PC-3 (cell line): ENCODE data around the gene DLGAP1. TPM values are rescaled to one million over a fixed set of nuclear protein-coding genes. Genes with fewer than 3 reads are reported as not detected.

Source experiments
- ATAC-seq: fragments of 200-7000 bp; cut with Tn5 transposase; 2 replicates; pipeline ENCODE4 v1.9.1; 2020; ENCODE audit warnings: mild to moderate bottlenecking, moderate library complexity
- BruUV-seq: library from RNA; stranded (reverse); fragments of 400-500 nt; replicated peaks from 2 replicates; lab custom pipeline; 2021; lab: Mats Ljungman, UMichigan
- CTCF ChIA-PET: fragments of 300-600 bp; sonication (Branson Sonifier 250); formaldehyde crosslinking; loops from one replicate; lab custom pipeline; 2022; ENCODE audit warnings: antibody characterized with exemption; lab: Charles Lee
- POLR2A ChIA-PET: fragments of 300-600 bp; sonication (Branson Sonifier 250); formaldehyde crosslinking; loops from one replicate; lab custom pipeline; 2022; ENCODE audit warnings: antibody characterized with exemption; ENCODE audit not compliant: unreplicated experiment; lab: Charles Lee
- DNase-seq: peaks from one replicate; pipeline ENCODE4 v3.0.0-alpha.2; 2015
- H2AFZ ChIP-seq: fragments of 300-600 bp; sonication (generic); 2 replicates; pipeline ENCODE4 v1.6.0; 2016; ENCODE audit warnings: antibody characterized with exemption, low read length
- H3F3A ChIP-seq: fragments of 300-600 bp; sonication (generic); one replicate; pipeline ENCODE4 v1.6.0; 2017; ENCODE audit warnings: antibody characterized with exemption, low read length, control low read depth, mild to moderate bottlenecking; ENCODE audit not compliant: unreplicated experiment
- H3K27ac ChIP-seq: fragments of 300-600 bp; sonication (generic); 2 replicates; pipeline ENCODE4 v1.5.1; 2016; ENCODE audit warnings: mild to moderate bottlenecking, low read length
- H3K27me3 ChIP-seq: fragments of 300-600 bp; sonication (generic); 2 replicates; pipeline ENCODE4 v1.6.1; 2016; ENCODE audit warnings: low read length, mixed read lengths
- H3K36me3 ChIP-seq: fragments of 300-600 bp; sonication (generic); 2 replicates; pipeline ENCODE4 v1.6.1; 2016; ENCODE audit warnings: low read depth, mixed run types, low read length, mixed read lengths
- H3K4me1 ChIP-seq: fragments of 300-600 bp; sonication (generic); 2 replicates; pipeline ENCODE4 v1.5.1; 2016; ENCODE audit warnings: low read length; ENCODE audit not compliant: insufficient read depth
- H3K4me2 ChIP-seq: fragments of 300-600 bp; sonication (generic); 2 replicates; pipeline ENCODE4 v1.6.0; 2016; ENCODE audit warnings: low read length
- H3K4me3 ChIP-seq: fragments of 300-600 bp; sonication (generic); 2 replicates; pipeline ENCODE4 v1.5.1; 2016; ENCODE audit warnings: mild to moderate bottlenecking, low read length, mixed read lengths
- H3K79me2 ChIP-seq: fragments of 300-600 bp; sonication (generic); 2 replicates; pipeline ENCODE4 v1.6.1; 2017; ENCODE audit warnings: low read length, mixed read lengths
- H3K9ac ChIP-seq: fragments of 300-600 bp; sonication (generic); 2 replicates; pipeline ENCODE4 v1.6.0; 2016; ENCODE audit warnings: mild to moderate bottlenecking, low read length
- H3K9me2 ChIP-seq: fragments of 300-600 bp; sonication (generic); replicated peaks from 2 replicates; pipeline ENCODE4 v1.6.1; 2016; ENCODE audit warnings: mixed run types, low read length, mixed read lengths
- H3K9me3 ChIP-seq: fragments of 300-600 bp; sonication (generic); 2 replicates; pipeline ENCODE4 v1.6.1; 2016; ENCODE audit warnings: low read length, mixed read lengths
- H4K20me1 ChIP-seq: fragments of 300-600 bp; sonication (generic); 2 replicates; pipeline ENCODE4 v1.6.1; 2016; ENCODE audit warnings: low read length, mixed read lengths
- EZH2 ChIP-seq: fragments of 300-600 bp; sonication (generic); IDR thresholded peaks from one replicate; pipeline ENCODE4 v1.6.1; 2017; ENCODE audit warnings: antibody characterized with exemption, mild to moderate bottlenecking, low read length; ENCODE audit not compliant: unreplicated experiment
- EZH2phosphoT487 ChIP-seq: fragments of 300-600 bp; sonication (generic); IDR thresholded peaks from 2 replicates; pipeline ENCODE4 v1.6.1; 2018; ENCODE audit warnings: mild to moderate bottlenecking, antibody characterized with exemption, low read length, borderline replicate concordance
- intact Hi-C: fragments of 100-400 bp; cut with micrococcal nuclease; formaldehyde crosslinking; loops from 2 replicates; pipeline ENCODE4 v1.9.0; 2023
- total RNA-seq: library from RNA; depleted of rRNA; stranded (reverse); fragments of >200 nt; gene quantifications from 2 replicates; pipeline ENCODE4 v1.2.3, GENCODE V29; 2014
- TF ChIP-seq, protein P1 (sequence below): fragments of 300-600 bp; sonication (generic); conservative IDR thresholded peaks from 2 replicates; pipeline ENCODE4 v1.5.1; 2017; ENCODE audit warnings: antibody characterized with exemption, low read depth, mild to moderate bottlenecking, low read length

Gene DLGAP1
- total RNA-seq, 1 experiment from 2014 or later = not detected

DNA sequence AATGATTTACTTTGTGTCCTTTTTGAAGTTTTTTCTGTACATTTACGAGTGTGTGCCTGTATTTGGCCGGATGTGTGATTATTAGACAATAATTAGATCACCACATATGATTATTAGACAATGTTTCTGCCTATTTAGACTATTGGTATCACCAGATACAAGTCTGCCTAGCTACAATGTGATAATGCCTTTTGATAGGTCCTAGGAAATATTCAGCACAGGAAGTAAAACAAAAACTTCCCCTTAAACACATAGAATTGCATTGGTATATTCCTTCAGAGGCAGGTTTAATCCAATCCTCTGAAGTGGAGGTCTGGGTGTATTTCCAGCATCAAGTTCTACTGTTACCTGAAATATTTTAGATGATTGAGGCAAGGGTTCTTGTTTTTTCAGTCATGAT is 730.0 kb downstream of the DLGAP1 start:
- no peaks in the 10 kb centered on the region for H3K79me2 ChIP-seq
- H3K4me2 ChIP-seq = no peak overlapping the region
- ChIA-PET POLR2A (no interaction called here), CTCF (no interaction called here)
- BruUV-seq = no TSS peak
- H3K27ac ChIP-seq = no peak overlapping the region
- intact Hi-C loops = no loop called here
- H3K9ac ChIP-seq = no peak overlapping the region
- no peaks in the 10 kb centered on the region for H3K9me3 ChIP-seq
- no peak for ATAC-seq
- no peak for TF ChIP-seq EZH2
- TF ChIP-seq, protein P1, sequence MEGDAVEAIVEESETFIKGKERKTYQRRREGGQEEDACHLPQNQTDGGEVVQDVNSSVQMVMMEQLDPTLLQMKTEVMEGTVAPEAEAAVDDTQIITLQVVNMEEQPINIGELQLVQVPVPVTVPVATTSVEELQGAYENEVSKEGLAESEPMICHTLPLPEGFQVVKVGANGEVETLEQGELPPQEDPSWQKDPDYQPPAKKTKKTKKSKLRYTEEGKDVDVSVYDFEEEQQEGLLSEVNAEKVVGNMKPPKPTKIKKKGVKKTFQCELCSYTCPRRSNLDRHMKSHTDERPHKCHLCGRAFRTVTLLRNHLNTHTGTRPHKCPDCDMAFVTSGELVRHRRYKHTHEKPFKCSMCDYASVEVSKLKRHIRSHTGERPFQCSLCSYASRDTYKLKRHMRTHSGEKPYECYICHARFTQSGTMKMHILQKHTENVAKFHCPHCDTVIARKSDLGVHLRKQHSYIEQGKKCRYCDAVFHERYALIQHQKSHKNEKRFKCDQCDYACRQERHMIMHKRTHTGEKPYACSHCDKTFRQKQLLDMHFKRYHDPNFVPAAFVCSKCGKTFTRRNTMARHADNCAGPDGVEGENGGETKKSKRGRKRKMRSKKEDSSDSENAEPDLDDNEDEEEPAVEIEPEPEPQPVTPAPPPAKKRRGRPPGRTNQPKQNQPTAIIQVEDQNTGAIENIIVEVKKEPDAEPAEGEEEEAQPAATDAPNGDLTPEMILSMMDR = no peak
- TF ChIP-seq EZH2phosphoT487 = no peak
- peaks cover 57% of the 10 kb centered on the region for H3K27me3 ChIP-seq
- H3K36me3 ChIP-seq = no peaks in the 10 kb centered on the region
- no peak overlapping the region for H2AFZ ChIP-seq
- H3K9me2 ChIP-seq = no peaks in the 10 kb centered on the region
- H3K4me1 ChIP-seq = no peaks in the 10 kb centered on the region
- no peak overlapping the region for H3K4me3 ChIP-seq
- H3F3A ChIP-seq = no peaks in the 10 kb centered on the region
- DNase-seq = no peak
- H4K20me1 ChIP-seq = no peaks in the 10 kb centered on the region

DNA sequence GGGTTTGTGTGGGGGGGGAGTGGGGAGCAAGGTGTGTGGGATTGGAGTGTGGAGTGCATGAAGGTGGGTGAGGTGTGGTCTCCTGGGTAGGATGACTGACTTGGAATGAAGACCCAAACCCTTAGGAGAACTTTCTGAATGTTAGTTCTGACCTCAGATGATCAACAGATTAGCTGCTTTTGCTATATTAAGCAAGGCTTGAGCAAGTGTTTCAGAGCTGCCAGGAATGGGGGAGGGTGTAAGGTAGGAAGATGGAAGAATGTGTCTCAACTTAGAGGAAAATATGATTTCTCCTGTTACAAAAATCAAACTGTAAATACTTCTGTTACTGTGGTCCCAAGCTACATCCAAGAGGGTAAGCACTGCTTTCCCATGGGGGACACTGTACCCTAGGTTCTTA is 731.6 kb downstream of the DLGAP1 start:
- Histone ChIP-seq H3K9ac (no peak overlapping the region), H3K4me1 (no peaks in the 10 kb centered on the region), H3K4me2 (no peak overlapping the region), H4K20me1 (no peaks in the 10 kb centered on the region), H3K79me2 (no peaks in the 10 kb centered on the region), H3K27me3 (peaks cover 54% of the 10 kb centered on the region), H3F3A (no peaks in the 10 kb centered on the region), H3K27ac (no peak overlapping the region), H3K36me3 (no peaks in the 10 kb centered on the region), H2AFZ (no peak overlapping the region), H3K9me2 (no peaks in the 10 kb centered on the region), H3K9me3 (no peaks in the 10 kb centered on the region), H3K4me3 (no peak overlapping the region)
- POLR2A ChIA-PET = no interaction called here
- CTCF ChIA-PET = no interaction called here
- DNase-seq (no peak), ATAC-seq (no peak)
- BruUV-seq = no TSS peak
- TF ChIP-seq EZH2phosphoT487 (no peak), EZH2 (no peak)
- TF ChIP-seq, protein P1 = no peak
- intact Hi-C loops = no loop called here

DNA sequence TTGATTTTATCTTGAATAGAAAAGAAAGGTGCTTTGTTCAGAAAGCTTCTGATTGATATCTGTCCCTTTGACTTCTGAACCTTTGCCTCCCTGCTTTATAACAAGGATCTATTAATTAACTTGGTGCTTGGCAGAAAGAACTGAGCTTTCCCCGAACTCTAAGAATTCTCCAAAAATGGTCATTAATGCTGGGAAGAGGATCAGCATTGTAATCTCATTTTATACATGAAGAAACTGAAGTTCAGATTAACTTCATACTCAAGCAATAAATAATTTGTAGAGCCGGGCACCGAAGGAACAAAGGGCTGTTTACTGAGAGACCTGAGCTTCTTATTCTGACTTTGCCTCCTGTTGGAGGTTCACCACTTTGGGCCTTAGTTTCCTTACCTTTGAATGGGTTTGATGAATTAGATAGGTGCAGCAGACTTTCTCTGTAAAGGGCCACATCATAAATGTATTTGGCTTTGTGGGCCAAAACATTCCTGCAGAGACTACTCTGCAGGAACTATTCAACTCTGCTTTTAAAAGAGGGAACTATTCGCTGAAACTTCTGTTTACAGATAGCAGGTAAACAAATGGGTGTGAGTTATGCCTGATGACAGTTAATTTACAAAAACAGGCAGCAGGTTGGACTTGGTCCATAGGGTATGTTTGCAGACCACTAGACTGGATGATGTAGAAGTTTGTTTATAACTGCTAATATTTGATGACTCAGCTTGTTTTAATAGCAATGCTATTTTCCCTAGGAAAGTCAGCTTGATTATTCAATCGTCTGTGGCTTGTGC is 732.3 kb downstream of the DLGAP1 start:
- CTCF ChIA-PET = no interaction called here
- ATAC-seq = no peak

More for the DNA sequence above, 732.3 kb downstream of the DLGAP1 start:
- no peaks in the 10 kb centered on the region for H3K79me2 ChIP-seq
- no peak for DNase-seq
- no peaks in the 10 kb centered on the region for H3F3A ChIP-seq
- no peak overlapping the region for H3K27ac ChIP-seq
- POLR2A ChIA-PET = no interaction called here
- H3K4me1 ChIP-seq = no peaks in the 10 kb centered on the region
- H3K4me3 ChIP-seq = no peak overlapping the region
- H4K20me1 ChIP-seq = no peaks in the 10 kb centered on the region
- TF ChIP-seq EZH2phosphoT487 = no peak
- no peak for TF ChIP-seq EZH2
- TF ChIP-seq, protein P1 = no peak
- H3K4me2 ChIP-seq = no peak overlapping the region
- no peak overlapping the region for H3K9ac ChIP-seq
- no peaks in the 10 kb centered on the region for H3K9me3 ChIP-seq
- intact Hi-C loops = no loop called here
- H3K27me3 ChIP-seq = peaks cover 58% of the 10 kb centered on the region
- no peaks in the 10 kb centered on the region for H3K36me3 ChIP-seq
- no TSS peak for BruUV-seq
- H3K9me2 ChIP-seq = no peaks in the 10 kb centered on the region
- no peak overlapping the region for H2AFZ ChIP-seq
